Astrocyte (in vitro differentiated cells and primary cell): ENCODE results near the gene SLC48A1. TPM values are rescaled to one million over a fixed set of nuclear protein-coding genes. Genes with fewer than 3 reads are reported as not detected.

ENCODE experiments used
- DNase-seq: peaks from one replicate; pipeline ENCODE4 v3.0.0-alpha.2; 2010; ENCODE audit warnings: low read depth
- FAIRE-seq: peaks from 2 replicates; lab custom pipeline; 2011; peaks lifted over from hg19 to GRCh38; lab: Jason Lieb, UNC
- H2AFZ ChIP-seq: 2 replicates; pipeline ENCODE4 v1.6.0; 2012; ENCODE audit warnings: low read depth, low read length, inconsistent platforms
- H3K27ac ChIP-seq: 2 replicates; pipeline ENCODE4 v1.5.1; 2011; ENCODE audit warnings: low read depth, low read length, inconsistent platforms
- H3K27me3 ChIP-seq: 2 replicates; pipeline ENCODE4 v1.6.0; 2011; ENCODE audit warnings: low read length, inconsistent platforms; ENCODE audit not compliant: insufficient read depth
- H3K36me3 ChIP-seq: 2 replicates; pipeline ENCODE4 v1.5.1; 2011; ENCODE audit warnings: low read length, inconsistent platforms; ENCODE audit not compliant: insufficient read depth
- H3K4me1 ChIP-seq: 2 replicates; pipeline ENCODE4 v1.5.1; 2011; ENCODE audit warnings: low read length, inconsistent platforms; ENCODE audit not compliant: insufficient read depth
- H3K4me2 ChIP-seq: 2 replicates; pipeline ENCODE4 v1.6.0; 2012; ENCODE audit warnings: low read length, inconsistent platforms
- H3K4me3 ChIP-seq: 2 replicates; pipeline ENCODE4 v1.5.1; 2011; ENCODE audit warnings: low read depth, mild to moderate bottlenecking, low read length, inconsistent platforms; ENCODE audit not compliant: insufficient read depth
- H3K79me2 ChIP-seq: 2 replicates; pipeline ENCODE4 v1.6.0; 2012; ENCODE audit warnings: mild to moderate bottlenecking, low read length, inconsistent platforms; ENCODE audit not compliant: insufficient read depth
- H3K9ac ChIP-seq: 2 replicates; pipeline ENCODE4 v1.6.0; 2012; ENCODE audit warnings: mild to moderate bottlenecking, low read length, inconsistent platforms
- H3K9me3 ChIP-seq: 2 replicates; pipeline ENCODE4 v1.5.1; 2012; ENCODE audit warnings: low read depth, mild to moderate bottlenecking, low read length, inconsistent platforms; ENCODE audit not compliant: insufficient read depth
- H4K20me1 ChIP-seq: 2 replicates; pipeline ENCODE4 v1.6.0; 2012; ENCODE audit warnings: low read length, inconsistent platforms; ENCODE audit not compliant: insufficient read depth
- H3K27ac Mint-ChIP-seq: one replicate; pipeline ENCODE4 v1.8.0; 2021; ENCODE audit warnings: mild to moderate bottlenecking, mixed read lengths; ENCODE audit not compliant: unreplicated experiment
- H3K27me3 Mint-ChIP-seq: one replicate; pipeline ENCODE4 v1.8.0; 2021; ENCODE audit warnings: low read depth, mixed read lengths; ENCODE audit not compliant: unreplicated experiment
- H3K36me3 Mint-ChIP-seq: one replicate; pipeline ENCODE4 v1.8.0; 2021; ENCODE audit warnings: low read depth, mixed read lengths; ENCODE audit not compliant: unreplicated experiment
- H3K4me1 Mint-ChIP-seq: one replicate; pipeline ENCODE4 v1.8.0; 2021; ENCODE audit warnings: low read depth, mixed read lengths; ENCODE audit not compliant: unreplicated experiment
- H3K4me3 Mint-ChIP-seq: one replicate; pipeline ENCODE4 v1.8.0; 2021; ENCODE audit warnings: mild to moderate bottlenecking, moderate library complexity, mixed read lengths; ENCODE audit not compliant: unreplicated experiment
- H3K9me3 Mint-ChIP-seq: one replicate; pipeline ENCODE4 v1.8.0; 2021; ENCODE audit warnings: mild to moderate bottlenecking, mixed read lengths; ENCODE audit not compliant: unreplicated experiment
- EZH2 ChIP-seq: IDR thresholded peaks from 2 replicates; pipeline ENCODE4 v1.6.1; 2012; ENCODE audit warnings: mild to moderate bottlenecking, low read length, inconsistent platforms; ENCODE audit not compliant: insufficient read depth
- total RNA-seq: library from RNA; stranded (reverse); gene quantifications from 2 replicates; pipeline ENCODE4 v1.2.1, GENCODE V29; 2021
- TF ChIP-seq, protein P1 (sequence below): IDR thresholded peaks from 2 replicates; pipeline ENCODE4 v1.5.1; 2011; ENCODE audit warnings: low read depth, mild to moderate bottlenecking, inconsistent platforms, low read length, moderate library complexity; ENCODE audit not compliant: insufficient read depth

Gene SLC48A1
- total RNA-seq, 1 donor from 2014 or later, result 23.8 TPM

DNA sequence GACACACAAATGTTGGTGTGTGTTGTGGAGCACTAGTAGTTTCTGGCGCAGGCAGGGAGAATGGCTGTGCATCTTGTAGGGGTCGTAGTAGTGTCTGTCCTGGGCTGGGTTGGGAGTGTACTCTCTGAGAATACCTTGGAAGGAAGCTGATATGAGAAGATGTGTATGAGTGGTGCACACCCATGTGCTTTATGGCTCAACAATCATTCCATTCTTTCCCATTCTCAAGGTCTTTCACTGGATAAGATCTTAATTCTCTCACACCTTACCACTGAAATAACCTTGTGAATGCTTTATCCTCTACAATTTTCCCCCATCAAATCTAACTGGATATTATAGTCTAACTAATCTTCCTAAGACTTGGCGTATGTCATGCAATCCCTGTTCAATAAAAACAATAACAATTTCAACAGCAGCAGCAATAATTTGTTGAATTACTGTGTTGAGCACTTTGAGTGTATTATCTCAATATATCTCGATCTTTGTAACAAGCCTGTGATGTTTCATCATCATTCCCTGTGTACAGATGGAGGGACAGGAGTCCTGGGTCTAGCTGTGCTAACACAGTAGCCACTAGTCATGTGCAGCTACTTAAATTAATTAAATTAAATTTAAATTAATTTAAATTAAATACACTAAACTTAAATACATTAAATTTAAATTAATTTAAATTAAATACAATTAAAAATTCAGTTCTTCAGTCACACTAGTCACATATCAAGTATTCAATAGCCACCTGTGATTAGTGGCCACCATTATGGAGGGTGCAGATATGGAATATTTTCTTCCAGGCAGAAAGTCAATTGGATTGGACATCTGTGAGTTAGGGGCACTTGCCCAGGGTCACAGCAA, 3.6 kb upstream of the SLC48A1 start:
- H3K27ac Mint-ChIP-seq, result no peak overlapping the region

DNA sequence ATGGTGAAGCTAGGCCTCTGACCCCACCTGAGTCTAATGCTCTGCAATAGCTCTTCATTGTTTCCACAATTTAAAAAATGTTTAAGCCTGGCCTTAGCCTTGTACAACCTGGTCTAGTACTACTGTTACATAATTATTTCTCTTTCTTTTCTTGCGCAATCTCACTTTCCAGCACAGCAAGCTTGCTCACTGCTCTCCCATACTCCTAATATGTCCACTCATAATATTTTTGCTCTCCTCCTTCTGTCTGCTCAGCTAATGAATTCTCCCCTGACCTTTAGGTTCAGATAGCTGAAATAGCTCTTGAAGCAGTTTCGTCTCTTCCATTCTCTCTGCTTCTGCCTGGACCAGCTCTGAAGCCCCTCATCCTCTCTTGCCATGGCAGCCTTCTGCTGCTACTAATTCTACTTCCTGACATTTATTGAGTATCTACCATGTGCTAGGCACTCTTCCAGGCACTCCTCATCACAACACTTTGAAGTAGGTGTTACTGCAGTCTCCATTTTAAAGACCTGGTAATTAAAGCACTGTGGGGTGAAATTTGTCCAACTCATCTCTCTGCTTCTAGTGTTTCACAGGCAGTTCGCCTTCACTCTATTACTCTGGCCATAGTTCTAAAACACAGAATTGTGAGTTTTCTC, 2.8 kb upstream of the SLC48A1 start:
- no peak overlapping the region for H3K4me3 Mint-ChIP-seq
- no peak overlapping the region for H3K9ac ChIP-seq
- H3K27ac ChIP-seq, result no peak overlapping the region
- TF ChIP-seq, protein P1, sequence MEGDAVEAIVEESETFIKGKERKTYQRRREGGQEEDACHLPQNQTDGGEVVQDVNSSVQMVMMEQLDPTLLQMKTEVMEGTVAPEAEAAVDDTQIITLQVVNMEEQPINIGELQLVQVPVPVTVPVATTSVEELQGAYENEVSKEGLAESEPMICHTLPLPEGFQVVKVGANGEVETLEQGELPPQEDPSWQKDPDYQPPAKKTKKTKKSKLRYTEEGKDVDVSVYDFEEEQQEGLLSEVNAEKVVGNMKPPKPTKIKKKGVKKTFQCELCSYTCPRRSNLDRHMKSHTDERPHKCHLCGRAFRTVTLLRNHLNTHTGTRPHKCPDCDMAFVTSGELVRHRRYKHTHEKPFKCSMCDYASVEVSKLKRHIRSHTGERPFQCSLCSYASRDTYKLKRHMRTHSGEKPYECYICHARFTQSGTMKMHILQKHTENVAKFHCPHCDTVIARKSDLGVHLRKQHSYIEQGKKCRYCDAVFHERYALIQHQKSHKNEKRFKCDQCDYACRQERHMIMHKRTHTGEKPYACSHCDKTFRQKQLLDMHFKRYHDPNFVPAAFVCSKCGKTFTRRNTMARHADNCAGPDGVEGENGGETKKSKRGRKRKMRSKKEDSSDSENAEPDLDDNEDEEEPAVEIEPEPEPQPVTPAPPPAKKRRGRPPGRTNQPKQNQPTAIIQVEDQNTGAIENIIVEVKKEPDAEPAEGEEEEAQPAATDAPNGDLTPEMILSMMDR, result no peak
- no peak for TF ChIP-seq EZH2
- peaks cover 7% of the 10 kb centered on the region for H3K27me3 Mint-ChIP-seq
- H3K4me3 ChIP-seq, result no peak overlapping the region
- no peak overlapping the region for H3K4me2 ChIP-seq
- H3K27me3 ChIP-seq, result no peaks in the 10 kb centered on the region
- H3K36me3 ChIP-seq, result no peaks in the 10 kb centered on the region
- peaks cover 15% of the 10 kb centered on the region for H3K4me1 ChIP-seq
- H3K36me3 Mint-ChIP-seq, result peaks cover 7% of the 10 kb centered on the region
- no peaks in the 10 kb centered on the region for H3K9me3 ChIP-seq
- FAIRE-seq (no peak), DNase-seq (no peak)
- no peaks in the 10 kb centered on the region for H4K20me1 ChIP-seq
- H3K79me2 ChIP-seq, result no peaks in the 10 kb centered on the region
- H3K9me3 Mint-ChIP-seq, result peaks cover 2% of the 10 kb centered on the region
- no peak overlapping the region for H3K27ac Mint-ChIP-seq
- H3K4me1 Mint-ChIP-seq, result peaks cover 9% of the 10 kb centered on the region
- no peak overlapping the region for H2AFZ ChIP-seq

More for the DNA sequence above, 3.6 kb upstream of the SLC48A1 start:
- TF ChIP-seq, protein P1, result no peak
- TF ChIP-seq EZH2, result no peak
- H2AFZ ChIP-seq, result no peak overlapping the region
- no peaks in the 10 kb centered on the region for H3K9me3 ChIP-seq
- H3K27me3 ChIP-seq, result no peaks in the 10 kb centered on the region
- H3K9ac ChIP-seq, result no peak overlapping the region
- FAIRE-seq (no peak), DNase-seq (no peak)
- H3K4me1 ChIP-seq, result peaks cover 15% of the 10 kb centered on the region
- no peaks in the 10 kb centered on the region for H3K79me2 ChIP-seq
- no peak overlapping the region for H3K4me2 ChIP-seq
- Mint-ChIP-seq H3K4me1 (peaks cover 6% of the 10 kb centered on the region), H3K27me3 (peaks cover 7% of the 10 kb centered on the region), H3K4me3 (no peak overlapping the region), H3K9me3 (peaks cover 2% of the 10 kb centered on the region), H3K36me3 (peaks cover 7% of the 10 kb centered on the region)
- H4K20me1 ChIP-seq, result no peaks in the 10 kb centered on the region
- no peaks in the 10 kb centered on the region for H3K36me3 ChIP-seq
- no peak overlapping the region for H3K4me3 ChIP-seq
- no peak overlapping the region for H3K27ac ChIP-seq

DNA sequence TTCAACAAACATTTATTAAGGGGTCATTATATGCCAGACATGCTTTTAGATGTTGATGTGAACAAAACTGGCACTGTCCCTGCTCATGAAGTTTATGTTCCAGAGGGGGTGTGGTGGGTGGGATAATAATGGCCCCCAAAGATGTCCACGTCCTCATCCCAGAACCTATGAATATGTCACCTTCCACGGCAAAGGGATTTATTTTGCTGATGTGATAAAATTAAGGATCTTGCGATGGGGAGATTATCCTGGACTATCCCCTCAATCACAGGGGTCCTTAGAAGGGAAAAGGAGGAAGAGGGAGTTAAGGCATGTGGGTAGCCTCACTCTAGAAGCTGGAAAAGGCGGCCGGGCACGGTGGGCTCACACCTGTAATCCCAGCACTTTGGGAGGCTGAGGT, 1.7 kb upstream of the SLC48A1 start:
- Mint-ChIP-seq H3K4me1 (peaks cover 15% of the 10 kb centered on the region), H3K4me3 (no peak overlapping the region), H3K27ac (no peak overlapping the region), H3K27me3 (no peaks in the 10 kb centered on the region), H3K9me3 (no peaks in the 10 kb centered on the region), H3K36me3 (peaks cover under 1% of the 10 kb centered on the region)
- no peaks in the 10 kb centered on the region for H3K36me3 ChIP-seq
- H3K4me1 ChIP-seq, result peaks cover 15% of the 10 kb centered on the region
- DNase-seq (no peak), FAIRE-seq (no peak)
- H3K9me3 ChIP-seq, result no peaks in the 10 kb centered on the region
- no peaks in the 10 kb centered on the region for H3K79me2 ChIP-seq
- no peak overlapping the region for H3K4me2 ChIP-seq
- no peaks in the 10 kb centered on the region for H4K20me1 ChIP-seq
- no peak for TF ChIP-seq EZH2
- TF ChIP-seq, protein P1, result no peak
- no peak overlapping the region for H3K4me3 ChIP-seq
- no peaks in the 10 kb centered on the region for H3K27me3 ChIP-seq
- no peak overlapping the region for H3K9ac ChIP-seq
- no peak overlapping the region for H2AFZ ChIP-seq
- no peak overlapping the region for H3K27ac ChIP-seq
